ENCODE results near the gene PAEP.

DNA sequence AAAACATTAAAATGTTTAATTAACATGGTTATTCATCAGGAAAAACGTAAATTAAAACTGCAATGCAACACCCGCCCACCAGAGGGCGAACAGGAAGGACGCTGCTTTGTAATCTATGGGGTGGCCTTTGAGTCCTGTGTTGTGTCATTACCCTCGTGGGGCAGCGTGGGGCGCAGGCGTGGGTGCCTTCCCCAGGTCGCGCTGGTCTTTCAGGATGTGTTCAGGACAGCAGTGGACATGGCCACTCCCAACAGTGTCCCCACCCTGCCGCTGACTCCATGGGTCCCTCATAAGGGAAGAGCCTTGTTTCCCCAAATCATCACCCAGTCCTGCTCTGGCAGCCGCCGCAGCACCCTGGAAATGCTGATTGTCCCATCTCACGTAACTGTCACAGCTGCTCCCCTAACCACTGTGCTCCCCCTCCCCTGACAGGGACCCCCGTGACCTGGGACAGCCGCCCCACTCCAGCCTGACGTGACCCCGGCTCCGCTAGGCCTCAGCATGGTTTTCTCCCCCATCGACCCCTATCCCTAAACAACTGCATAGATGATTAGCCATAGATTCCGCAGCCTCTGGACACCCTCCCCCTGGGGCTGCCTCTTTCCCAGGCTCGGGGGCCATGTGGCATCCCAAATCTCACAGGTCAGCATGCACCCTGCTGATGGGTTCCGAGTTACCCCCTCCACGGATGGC lies 41.4 kb downstream of the PAEP start:
- TF ChIP-seq CTCF (IDR thresholded peaks at IDR 0.05) (peak; percentile 43 to 86 (median 73)), POLR2A (IDR thresholded peaks at IDR 0.05) (no peak)
